Tibial nerve (tissue), 4 donors: Measurements from ENCODE around the gene RBM20. TPM values are rescaled to one million over a fixed set of nuclear protein-coding genes. Genes with fewer than 3 reads are reported as not detected.
A peak's percentile ranks its signal among the peaks of the same experiment; 100 is the strongest.

ENCODE experiments used
- DNase-seq, 2 donors: peaks; one replicate each; pipeline ENCODE4 v3.0.0-alpha.2; 2019; ENCODE audit warnings: low spot score in 2 of 2
- H3K27ac ChIP-seq, 4 donors: fragments of 200-600 bp; sonication (generic) in 3 of 4; one replicate each; pipeline ENCODE4 v1.5.1; 2017 to 2019; ENCODE audit warnings: mild to moderate bottlenecking in 1 of 4
- H3K27me3 ChIP-seq, 2 donors: fragments of 200-600 bp; sonication (generic) in 1 of 2; one replicate each; pipeline versions ENCODE4 v1.5.1 to v1.6.0; 2017 to 2019
- H3K36me3 ChIP-seq, 3 donors: fragments of 200-600 bp; sonication (generic); one replicate each; pipeline ENCODE4 v1.5.1; 2018 to 2019
- H3K4me1 ChIP-seq, 4 donors: fragments of 200-600 bp; sonication (generic) in 3 of 4; one replicate each; pipeline ENCODE4 v1.5.1; 2017 to 2019
- H3K4me3 ChIP-seq, 4 donors: fragments of 200-600 bp; sonication (generic) in 3 of 4; one replicate each; pipeline ENCODE4 v1.5.1; 2017 to 2019; ENCODE audit warnings: mild to moderate bottlenecking in 1 of 4, moderate library complexity in 1 of 4
- H3K9me3 ChIP-seq, 4 donors: fragments of 200-600 bp; sonication (generic) in 3 of 4; one replicate each; pipeline ENCODE4 v1.5.1; 2017 to 2019
- EP300 ChIP-seq, 2 donors: sonication (generic); formaldehyde crosslinking; IDR thresholded peaks; one replicate each; pipeline ENCODE4 v1.6.1; 2017; ENCODE audit warnings: antibody characterized with exemption in 2 of 2, mild to moderate bottlenecking in 1 of 2
- POLR2A ChIP-seq, 2 donors: fragments of 450-650 bp; IDR thresholded peaks; one replicate each; pipeline ENCODE4 v1.6.1; 2017; ENCODE audit warnings: antibody characterized with exemption in 2 of 2, mild to moderate bottlenecking in 2 of 2, moderate library complexity in 2 of 2
- WGBS, 2 donors: methylation state at CpG; one replicate each; pipeline ENCODE4 v1.1.5; 2018; 5-methylcytosine and 5-hydroxymethylcytosine counted together
- total RNA-seq, 4 donors: library from RNA; depleted of rRNA; stranded (reverse); fragments of >200 nt; gene quantifications; one replicate each; pipeline ENCODE4 v1.1.0, GENCODE V29; 2016
- TF ChIP-seq, protein P1 (sequence below), 5 experiments: fragments of 200-600 bp in 3 of 5; fragments of 450-650 bp in 2 of 5; sonication (generic) in 3 of 5; IDR thresholded peaks; one replicate each; pipeline ENCODE4 v1.5.1; 2016 to 2019; ENCODE audit warnings: antibody characterized with exemption in 5 of 5, mild to moderate bottlenecking in 3 of 5, moderate library complexity in 2 of 5

The RBM20 gene
- total RNA-seq, 4 donors from 2014 or later: 1.3 to 8.7 (median 2.7) TPM

DNA sequence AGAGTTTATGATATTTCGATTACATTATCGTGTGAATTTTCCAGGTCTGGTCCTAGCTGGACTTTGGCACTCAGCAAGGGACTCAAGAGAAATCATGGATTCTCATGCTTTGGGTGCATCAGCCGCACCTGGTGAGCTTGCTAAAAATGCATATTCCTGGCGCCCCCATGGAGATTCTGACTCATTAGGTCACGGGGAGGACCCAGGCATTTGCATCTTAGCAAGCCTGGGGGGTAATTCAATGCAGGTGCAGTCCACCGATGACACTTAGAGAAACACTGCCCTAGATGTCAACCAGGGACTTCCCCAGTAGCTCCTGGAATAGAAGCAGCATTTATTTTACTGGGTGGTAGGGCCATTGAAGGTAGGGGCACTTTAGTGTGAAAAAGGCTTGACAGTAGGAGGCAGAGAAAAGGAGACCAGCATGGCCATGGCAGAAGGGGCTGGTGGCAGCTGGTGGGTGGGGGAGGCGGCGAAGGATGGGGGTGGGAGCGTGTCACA, 197.7 kb downstream of the RBM20 start:
- H3K36me3 ChIP-seq: no peaks in the 10 kb centered on the region
- H3K4me1 ChIP-seq: peaks cover 0 to 43% (median 25%) of the 10 kb centered on the region in 4 donors
- H3K4me3 ChIP-seq: no peak overlapping the region
- TF ChIP-seq, protein P1, sequence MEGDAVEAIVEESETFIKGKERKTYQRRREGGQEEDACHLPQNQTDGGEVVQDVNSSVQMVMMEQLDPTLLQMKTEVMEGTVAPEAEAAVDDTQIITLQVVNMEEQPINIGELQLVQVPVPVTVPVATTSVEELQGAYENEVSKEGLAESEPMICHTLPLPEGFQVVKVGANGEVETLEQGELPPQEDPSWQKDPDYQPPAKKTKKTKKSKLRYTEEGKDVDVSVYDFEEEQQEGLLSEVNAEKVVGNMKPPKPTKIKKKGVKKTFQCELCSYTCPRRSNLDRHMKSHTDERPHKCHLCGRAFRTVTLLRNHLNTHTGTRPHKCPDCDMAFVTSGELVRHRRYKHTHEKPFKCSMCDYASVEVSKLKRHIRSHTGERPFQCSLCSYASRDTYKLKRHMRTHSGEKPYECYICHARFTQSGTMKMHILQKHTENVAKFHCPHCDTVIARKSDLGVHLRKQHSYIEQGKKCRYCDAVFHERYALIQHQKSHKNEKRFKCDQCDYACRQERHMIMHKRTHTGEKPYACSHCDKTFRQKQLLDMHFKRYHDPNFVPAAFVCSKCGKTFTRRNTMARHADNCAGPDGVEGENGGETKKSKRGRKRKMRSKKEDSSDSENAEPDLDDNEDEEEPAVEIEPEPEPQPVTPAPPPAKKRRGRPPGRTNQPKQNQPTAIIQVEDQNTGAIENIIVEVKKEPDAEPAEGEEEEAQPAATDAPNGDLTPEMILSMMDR (IDR thresholded peaks at IDR 0.05): no peak
- TF ChIP-seq EP300 (IDR thresholded peaks at IDR 0.05): no peak
- no peak for TF ChIP-seq POLR2A (IDR thresholded peaks at IDR 0.05)
- 88 to 92% methylated on average over 9 of the region's 9 CpGs for WGBS, 2 donors
- DNase-seq: no peak
- no peaks in the 10 kb centered on the region for H3K27me3 ChIP-seq
- no peaks in the 10 kb centered on the region for H3K9me3 ChIP-seq
- peak overlapping the region in 1 of 4 donors; percentile 71 for H3K27ac ChIP-seq

DNA sequence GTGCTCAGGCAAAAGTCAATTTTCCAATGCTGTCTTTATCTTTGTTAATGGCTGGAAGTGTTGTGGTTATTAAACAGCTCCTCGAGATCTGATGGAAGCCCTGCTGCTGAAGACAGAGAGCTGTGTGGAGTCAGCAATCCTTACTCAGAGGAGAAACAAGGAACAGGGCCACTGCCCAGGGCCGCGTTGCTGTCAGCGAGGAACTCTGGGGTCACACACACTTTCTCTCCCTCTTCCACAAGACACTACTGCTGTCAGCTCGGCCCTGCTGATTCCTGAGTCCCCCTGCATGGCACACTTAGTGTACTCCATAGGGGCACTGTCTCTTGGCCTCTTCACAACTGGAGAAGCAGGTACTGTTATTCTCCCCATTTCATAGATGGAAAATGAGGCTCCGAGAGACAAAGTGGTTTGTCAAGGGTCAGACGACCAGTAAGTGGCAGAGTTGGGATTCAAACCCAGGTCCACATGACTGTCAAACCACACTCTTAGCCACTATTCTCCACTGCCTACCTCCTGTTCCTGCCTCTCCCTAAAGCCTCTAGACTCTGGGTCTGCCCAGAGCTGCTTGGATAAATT, 198.3 kb downstream of the RBM20 start:
- Histone ChIP-seq H3K27ac (peak overlapping the region in 2 of 4 donors; percentile 42 to 71), H3K4me3 (no peak overlapping the region)

DNA sequence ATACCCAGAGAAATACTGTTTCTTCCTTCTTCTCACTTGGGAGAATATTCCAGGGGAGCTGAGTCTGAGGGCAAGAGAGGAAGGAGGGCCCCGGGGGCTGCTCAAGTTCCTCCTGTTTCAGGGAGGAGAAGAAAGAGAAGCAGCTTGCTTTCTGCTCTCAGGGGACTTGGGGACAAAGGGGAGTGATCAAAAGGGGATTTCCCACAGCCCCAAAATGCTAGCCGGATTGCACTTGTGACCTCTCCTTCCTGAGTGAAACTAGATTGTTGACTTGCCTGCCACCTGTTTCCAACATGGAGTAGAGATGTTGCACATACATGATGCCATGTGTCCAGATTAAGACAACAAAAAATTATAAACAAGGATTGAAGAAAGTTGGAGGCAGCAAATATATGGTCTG, 198.9 kb downstream of the RBM20 start:
- TF ChIP-seq, protein P1 (IDR thresholded peaks at IDR 0.05): no peak
- TF ChIP-seq EP300 (IDR thresholded peaks at IDR 0.05): no peak
- no peak for TF ChIP-seq POLR2A (IDR thresholded peaks at IDR 0.05)
- H3K27me3 ChIP-seq: no peaks in the 10 kb centered on the region
- H3K27ac ChIP-seq: peak overlapping the region in 1 of 4 donors; percentile 71
- H3K9me3 ChIP-seq: no peaks in the 10 kb centered on the region
- H3K4me1 ChIP-seq: peaks cover 0 to 37% (median 20%) of the 10 kb centered on the region in 4 donors
- H3K36me3 ChIP-seq: no peaks in the 10 kb centered on the region
- no peak overlapping the region for H3K4me3 ChIP-seq
- WGBS, 2 donors: 48 to 49% methylated on average over 2 of the region's 2 CpGs
- no peak for DNase-seq

More for the DNA sequence above, 198.3 kb downstream of the RBM20 start:
- Histone ChIP-seq H3K9me3 (no peaks in the 10 kb centered on the region), H3K36me3 (no peaks in the 10 kb centered on the region), H3K27me3 (no peaks in the 10 kb centered on the region), H3K4me1 (peaks cover 0 to 40% (median 21%) of the 10 kb centered on the region in 4 donors)
- 62 to 66% methylated on average over 7 of the region's 7 CpGs for WGBS, 2 donors
- no peak for DNase-seq
- no peak for TF ChIP-seq EP300 (IDR thresholded peaks at IDR 0.05)
- TF ChIP-seq, protein P1 (IDR thresholded peaks at IDR 0.05): no peak

DNA sequence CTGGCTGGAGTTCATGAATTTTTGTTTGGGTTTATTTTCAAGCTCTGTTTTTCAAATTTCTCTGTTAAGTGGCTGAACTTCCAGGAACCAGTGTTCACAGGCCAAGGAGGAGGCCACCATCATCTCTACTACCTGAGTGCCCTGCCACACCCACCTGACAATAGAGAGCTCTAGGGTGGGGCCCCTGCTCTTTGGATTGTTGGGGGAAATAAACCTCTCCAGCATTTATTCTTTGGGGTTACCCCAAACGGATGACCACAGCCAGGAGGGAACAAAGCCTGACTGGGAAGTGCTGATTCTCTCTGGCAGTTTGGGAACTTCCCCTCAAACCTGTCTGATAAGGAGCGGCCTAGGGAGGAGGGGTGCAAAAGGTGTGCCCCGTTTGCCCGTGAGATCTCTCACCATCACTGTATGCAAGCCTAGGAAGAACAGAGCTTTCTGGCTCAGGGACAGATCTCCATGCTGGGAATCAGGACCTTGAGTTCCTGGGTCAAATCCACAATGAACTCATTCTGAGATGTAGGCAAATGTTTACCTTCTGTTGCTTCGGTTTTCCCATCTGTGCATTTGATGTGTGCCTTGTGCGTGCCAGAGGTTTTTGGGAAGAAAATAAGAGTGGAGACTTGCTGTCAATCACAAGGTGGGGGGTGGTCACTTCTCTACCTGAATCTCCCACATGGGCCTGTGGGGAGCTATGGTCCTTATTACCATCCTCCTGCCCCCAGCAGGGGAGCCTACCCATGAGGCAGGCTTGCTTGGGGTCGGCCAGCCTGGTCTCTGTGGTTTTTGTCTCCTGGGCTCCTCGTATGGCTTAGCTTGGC, 199.9 kb downstream of the RBM20 start:
- no peaks in the 10 kb centered on the region for H3K36me3 ChIP-seq
- no peaks in the 10 kb centered on the region for H3K27me3 ChIP-seq
- no peaks in the 10 kb centered on the region for H3K9me3 ChIP-seq
- no peak overlapping the region for H3K4me3 ChIP-seq
- no peak for TF ChIP-seq POLR2A (IDR thresholded peaks at IDR 0.05)
- no peak for DNase-seq
- peak overlapping the region in 1 of 4 donors; percentile 71 for H3K27ac ChIP-seq
- 65 to 68% methylated on average over 8 of the region's 8 CpGs for WGBS, 2 donors
- peaks cover 0 to 37% (median 16%) of the 10 kb centered on the region in 4 donors for H3K4me1 ChIP-seq

DNA sequence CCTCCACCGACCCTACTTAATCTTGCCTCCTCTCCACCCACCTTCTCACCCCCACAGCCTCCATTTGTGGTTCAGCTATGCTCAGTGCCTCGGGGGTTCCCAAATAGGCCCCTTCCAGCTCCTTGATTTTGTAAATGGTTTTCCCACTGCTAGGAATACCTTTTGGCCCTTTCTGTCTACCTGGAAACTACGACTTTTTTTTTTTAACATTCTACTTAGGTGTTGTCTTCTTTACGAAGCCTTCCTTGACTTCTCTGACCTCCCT, 200.4 kb downstream of the RBM20 start:
- no peaks in the 10 kb centered on the region for H3K36me3 ChIP-seq
- peaks cover 0 to 37% (median 16%) of the 10 kb centered on the region in 4 donors for H3K4me1 ChIP-seq
- no peak overlapping the region for H3K4me3 ChIP-seq
- DNase-seq: no peak
- H3K9me3 ChIP-seq: no peaks in the 10 kb centered on the region
- 90 to 92% methylated on average over 4 of the region's 4 CpGs for WGBS, 2 donors
- peak overlapping the region in 1 of 4 donors; percentile 64 for H3K27ac ChIP-seq
- no peaks in the 10 kb centered on the region for H3K27me3 ChIP-seq
- TF ChIP-seq, protein P1 (IDR thresholded peaks at IDR 0.05): no peak
- TF ChIP-seq EP300 (IDR thresholded peaks at IDR 0.05) (no peak), POLR2A (IDR thresholded peaks at IDR 0.05) (no peak)
